HepG2 (cell line): Measurements from ENCODE around the gene ITPRIPL1. TPM values are rescaled to one million over a fixed set of nuclear protein-coding genes. Genes with fewer than 3 reads are reported as not detected.

Experiments used
- CENPX ChIP-seq: sonication (generic); formaldehyde crosslinking; IDR thresholded peaks from 2 replicates; pipeline ENCODE4 v1.9.0; 2021; ENCODE audit warnings: mild to moderate bottlenecking, missing genetic modification reagents, moderate library complexity
- GATA4 ChIP-seq: sonication (generic); IDR thresholded peaks from 2 replicates; pipeline ENCODE4 v1.6.1; 2016; ENCODE audit warnings: antibody characterized with exemption, low read depth, borderline replicate concordance
- HMG20A ChIP-seq: IDR thresholded peaks from 2 replicates; pipeline ENCODE4 v1.6.1; 2016; ENCODE audit warnings: borderline replicate concordance
- HMG20B ChIP-seq: conservative IDR thresholded peaks from 2 replicates; pipeline ENCODE4 v1.6.1; 2016; ENCODE audit warnings: missing genetic modification reagents, missing compliant biosample characterization
- MTA3 ChIP-seq: sonication (generic); formaldehyde crosslinking; IDR thresholded peaks from 2 replicates; pipeline ENCODE4 v1.4.0; 2020; ENCODE audit warnings: missing genetic modification reagents
- NFATC3 ChIP-seq: sonication (generic); formaldehyde crosslinking; IDR thresholded peaks from 2 replicates; pipeline ENCODE4 v1.5.1; 2020; ENCODE audit warnings: mild to moderate bottlenecking, missing genetic modification reagents
- NR2C2 ChIP-seq: sonication (generic); formaldehyde crosslinking; IDR thresholded peaks from 2 replicates; pipeline ENCODE4 v1.4.0; 2020; ENCODE audit warnings: missing genetic modification reagents, mild to moderate bottlenecking, moderate library complexity, borderline replicate concordance
- RERE ChIP-seq: IDR thresholded peaks from 2 replicates; pipeline ENCODE4 v1.6.1; 2016; ENCODE audit warnings: low read depth, missing genetic modification reagents, missing compliant biosample characterization
- TCF7 ChIP-seq: sonication (generic); IDR thresholded peaks from 2 replicates; pipeline ENCODE4 v1.6.1; 2016; ENCODE audit warnings: antibody characterized with exemption, low read depth
- TEAD3 ChIP-seq: optimal IDR thresholded peaks from 2 replicates; pipeline ENCODE3; 2016; ENCODE audit warnings: borderline replicate concordance
- ZNF235 ChIP-seq: sonication (generic); formaldehyde crosslinking; IDR thresholded peaks from 2 replicates; pipeline ENCODE4 v1.8.1; 2023; ENCODE audit warnings: mild to moderate bottlenecking, missing genetic modification reagents, borderline replicate concordance
- ZNF281 ChIP-seq: sonication (generic); formaldehyde crosslinking; IDR thresholded peaks from 2 replicates; pipeline ENCODE4 v1.4.0; 2020; ENCODE audit warnings: missing genetic modification reagents, borderline replicate concordance
- ZNF761 ChIP-seq: sonication (generic); formaldehyde crosslinking; conservative IDR thresholded peaks from 2 replicates; pipeline ENCODE4 v1.4.0; 2020; ENCODE audit warnings: mild to moderate bottlenecking, missing genetic modification reagents
- polyA plus RNA-seq, 8 experiments: library from polyadenylated mRNA; depleted of rRNA in 3 of 8; stranded (reverse) in 7 of 8; unstranded in 1 of 8; fragments of >200 nt; fragmentation: Illumina TruSeq in 4 of 8; extraction: Trizol in 4 of 8; gene quantifications; 2 replicates each; pipeline versions ENCODE4 v1.2.1 to v1.2.3, GENCODE V29; 2011 to 2016; ENCODE audit warnings: low read depth in 4 of 8, missing spikeins in 1 of 8, mixed read lengths in 1 of 8; ENCODE audit not compliant: insufficient read depth in 1 of 8
- total RNA-seq, 5 experiments: library from RNA; depleted of rRNA; stranded (reverse); fragments of >200 nt; fragmentation: Illumina TruSeq; extraction: Trizol; gene quantifications; 2 replicates each; pipeline ENCODE4 v1.2.3, GENCODE V29; 2016; ENCODE audit warnings: low read depth in 1 of 5
- TF ChIP-seq, protein P1 (sequence below): sonication (generic); formaldehyde crosslinking; IDR thresholded peaks from 2 replicates; pipeline ENCODE4 v1.5.0; 2020; ENCODE audit warnings: mild to moderate bottlenecking, missing genetic modification reagents
- TF ChIP-seq, protein P2 (sequence below): sonication (generic); formaldehyde crosslinking; IDR thresholded peaks from 2 replicates; pipeline ENCODE4 v1.8.1; 2023; ENCODE audit warnings: mild to moderate bottlenecking, moderate library complexity, missing genetic modification reagents

Gene ITPRIPL1
- total and polyA plus RNA-seq, 2 of the 13 experiments (the other 11 are each of a cell fraction or from before 2014, with no cell fraction given), result 4.3 to 11.7 TPM

DNA sequence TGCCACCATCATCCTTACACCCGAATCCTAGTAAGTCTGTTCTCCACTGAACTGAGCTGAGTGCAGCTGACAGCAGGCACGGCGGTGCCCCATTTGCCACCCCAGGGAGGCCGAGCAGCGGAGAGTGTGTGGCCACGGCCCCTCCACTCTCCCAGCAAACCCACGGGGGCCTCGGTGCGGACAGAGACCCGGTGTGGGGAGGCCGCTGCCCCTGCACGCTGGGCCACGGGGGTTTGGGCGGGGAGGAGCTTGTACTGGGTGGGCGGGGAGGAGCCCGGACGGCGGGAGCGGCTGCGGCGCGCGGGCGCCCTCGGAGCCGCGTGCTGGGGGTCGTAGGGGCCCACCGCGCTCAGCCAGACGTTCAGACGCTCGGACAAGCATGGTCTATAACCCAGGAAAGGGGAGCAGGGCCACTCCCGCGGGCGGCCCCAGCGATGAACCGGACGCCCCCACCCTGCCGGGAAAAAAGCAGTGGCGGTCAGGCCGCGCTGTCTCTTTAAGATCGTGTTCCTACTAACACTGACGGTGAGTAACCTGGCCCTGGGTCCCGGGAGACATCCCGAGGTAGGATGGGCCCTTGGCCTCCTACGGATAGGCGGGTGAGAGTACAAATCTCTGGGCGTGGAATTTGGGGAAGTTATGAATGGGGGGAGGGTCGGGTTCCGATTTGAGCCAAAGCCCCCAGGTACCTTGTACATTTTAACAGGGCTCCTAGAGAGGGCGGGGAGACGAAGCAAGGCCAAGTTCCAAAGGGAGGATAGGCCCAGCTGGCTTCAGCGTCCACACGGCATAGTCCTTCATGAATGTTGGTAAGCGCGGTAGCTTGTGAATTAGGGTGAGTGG lies at the start of gene ITPRIPL1 (continued):
- TF ChIP-seq RERE (CRISPR knock-in tag) (no peak), TCF7 (no peak), TEAD3 (CRISPR knock-in tag) (no peak), NR2C2 (peak; percentile 41), NFATC3 (CRISPR knock-in tag) (no peak), HMG20B (CRISPR knock-in tag) (no peak), HMG20A (CRISPR knock-in tag) (no peak), ZNF281 (CRISPR knock-in tag) (no peak; the same call in 1 of the 2 replicates), MTA3 (CRISPR knock-in tag) (no peak), ZNF761 (CRISPR knock-in tag) (no peak), GATA4 (no peak), CENPX (no peak), ZNF235 (peak; percentile 36; the same call in 1 of the 2 replicates)
- TF ChIP-seq, protein P1, sequence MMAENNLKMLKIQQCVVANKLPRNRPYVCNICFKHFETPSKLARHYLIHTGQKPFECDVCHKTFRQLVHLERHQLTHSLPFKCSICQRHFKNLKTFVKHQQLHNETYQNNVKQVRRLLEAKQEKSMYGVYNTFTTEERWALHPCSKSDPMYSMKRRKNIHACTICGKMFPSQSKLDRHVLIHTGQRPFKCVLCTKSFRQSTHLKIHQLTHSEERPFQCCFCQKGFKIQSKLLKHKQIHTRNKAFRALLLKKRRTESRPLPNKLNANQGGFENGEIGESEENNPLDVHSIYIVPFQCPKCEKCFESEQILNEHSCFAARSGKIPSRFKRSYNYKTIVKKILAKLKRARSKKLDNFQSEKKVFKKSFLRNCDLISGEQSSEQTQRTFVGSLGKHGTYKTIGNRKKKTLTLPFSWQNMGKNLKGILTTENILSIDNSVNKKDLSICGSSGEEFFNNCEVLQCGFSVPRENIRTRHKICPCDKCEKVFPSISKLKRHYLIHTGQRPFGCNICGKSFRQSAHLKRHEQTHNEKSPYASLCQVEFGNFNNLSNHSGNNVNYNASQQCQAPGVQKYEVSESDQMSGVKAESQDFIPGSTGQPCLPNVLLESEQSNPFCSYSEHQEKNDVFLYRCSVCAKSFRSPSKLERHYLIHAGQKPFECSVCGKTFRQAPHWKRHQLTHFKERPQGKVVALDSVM (CRISPR knock-in tag), result peak; percentile 42; the same call in 1 of the 2 replicates
- TF ChIP-seq, protein P2, sequence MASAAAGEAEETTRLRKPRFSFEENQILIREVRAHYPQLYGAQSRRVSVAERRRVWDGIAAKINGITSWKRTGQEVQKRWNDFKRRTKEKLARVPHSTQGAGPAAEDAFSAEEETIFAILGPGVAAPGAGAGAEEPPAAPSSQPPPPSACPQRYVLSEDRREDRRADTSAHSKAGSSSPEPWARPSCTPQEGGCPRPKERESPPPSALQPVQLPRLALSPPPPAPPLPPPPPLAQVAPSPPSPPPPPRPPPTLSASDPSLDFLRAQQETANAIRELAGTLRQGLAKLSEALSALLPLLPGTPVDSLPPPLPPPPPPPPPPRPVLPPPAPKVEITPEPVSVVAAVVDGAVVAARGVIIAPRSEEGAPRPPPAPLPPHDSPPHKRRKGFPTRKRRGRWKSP, result no peak
